NB4 (cell line): ENCODE results near the gene FMOD.

ENCODE experiments used
- CTCF ChIP-seq: IDR thresholded peaks from one replicate; pipeline ENCODE4 v1.5.1; 2012; ENCODE audit warnings: low read depth, low read length
- POLR2A ChIP-seq: IDR thresholded peaks from 2 replicates; pipeline ENCODE4 v1.6.1; 2011; ENCODE audit warnings: mild to moderate bottlenecking; ENCODE audit not compliant: insufficient read length; ENCODE audit errors: extremely low read depth

GRCh38 chr1:203364806-203365205 lies 13.9 kb upstream of the FMOD start:
- no peak for TF ChIP-seq CTCF
- TF ChIP-seq POLR2A = no peak
